GM15510 (cell line): Measurements from ENCODE around the gene CPA1.

Source experiments
- POLR2A ChIP-seq: IDR thresholded peaks from 3 replicates; pipeline ENCODE4 v1.6.1; 2011; ENCODE audit warnings: borderline replicate concordance; ENCODE audit not compliant: insufficient read length; ENCODE audit errors: extremely low read depth

CPA1 gene

DNA sequence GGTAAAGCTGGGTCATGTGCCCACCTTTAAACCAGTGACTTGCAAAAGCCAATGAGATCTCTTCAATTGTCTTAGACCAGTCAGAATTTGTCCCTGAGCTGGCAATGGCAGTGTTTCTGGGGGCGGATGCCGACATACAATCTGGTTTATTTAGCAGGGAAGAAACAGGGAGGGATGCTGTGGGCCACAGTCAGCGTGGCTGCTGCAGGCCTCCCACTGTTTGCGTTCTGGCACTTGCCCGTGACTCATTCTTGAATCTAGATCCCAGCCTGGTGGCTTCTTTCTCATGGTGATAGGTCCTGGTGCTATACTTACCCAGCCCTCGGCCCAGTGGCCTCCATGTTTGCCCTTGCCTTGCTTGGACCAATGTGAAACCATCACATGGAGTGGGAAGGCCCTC, 3.1 kb upstream of the CPA1 start:
- no peak for TF ChIP-seq POLR2A

DNA sequence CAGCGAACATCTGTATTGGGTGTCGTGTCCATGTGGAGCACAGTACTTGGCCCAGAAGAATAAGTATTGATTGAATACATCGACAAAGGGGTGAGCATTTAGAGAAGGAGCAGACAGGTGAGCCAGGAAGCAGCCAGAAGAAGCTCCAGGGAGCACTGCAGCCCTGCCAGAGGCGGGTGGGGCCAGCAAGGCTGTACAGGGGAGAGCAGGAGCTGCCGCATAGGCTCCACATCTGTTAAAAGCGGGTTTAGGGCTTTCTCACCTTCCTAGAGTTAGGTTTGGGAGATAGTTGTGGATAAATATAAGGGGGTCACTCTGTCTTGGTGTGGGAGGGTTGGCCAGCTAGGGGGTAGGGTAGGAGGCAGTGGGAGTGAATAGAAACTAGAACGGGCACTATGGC, 1.3 kb upstream of the CPA1 start:
- no peak for TF ChIP-seq POLR2A

GRCh38 chr7:130379532-130379920, 768 bp upstream of the CPA1 start:
- TF ChIP-seq POLR2A: no peak

GRCh38 chr7:130380861-130381455, 664 bp downstream of the CPA1 start:
- TF ChIP-seq POLR2A: no peak

- no peak for TF ChIP-seq POLR2A
These were observed 1.4 kb downstream of the CPA1 start for GRCh38 chr7:130381468-130382312.

DNA sequence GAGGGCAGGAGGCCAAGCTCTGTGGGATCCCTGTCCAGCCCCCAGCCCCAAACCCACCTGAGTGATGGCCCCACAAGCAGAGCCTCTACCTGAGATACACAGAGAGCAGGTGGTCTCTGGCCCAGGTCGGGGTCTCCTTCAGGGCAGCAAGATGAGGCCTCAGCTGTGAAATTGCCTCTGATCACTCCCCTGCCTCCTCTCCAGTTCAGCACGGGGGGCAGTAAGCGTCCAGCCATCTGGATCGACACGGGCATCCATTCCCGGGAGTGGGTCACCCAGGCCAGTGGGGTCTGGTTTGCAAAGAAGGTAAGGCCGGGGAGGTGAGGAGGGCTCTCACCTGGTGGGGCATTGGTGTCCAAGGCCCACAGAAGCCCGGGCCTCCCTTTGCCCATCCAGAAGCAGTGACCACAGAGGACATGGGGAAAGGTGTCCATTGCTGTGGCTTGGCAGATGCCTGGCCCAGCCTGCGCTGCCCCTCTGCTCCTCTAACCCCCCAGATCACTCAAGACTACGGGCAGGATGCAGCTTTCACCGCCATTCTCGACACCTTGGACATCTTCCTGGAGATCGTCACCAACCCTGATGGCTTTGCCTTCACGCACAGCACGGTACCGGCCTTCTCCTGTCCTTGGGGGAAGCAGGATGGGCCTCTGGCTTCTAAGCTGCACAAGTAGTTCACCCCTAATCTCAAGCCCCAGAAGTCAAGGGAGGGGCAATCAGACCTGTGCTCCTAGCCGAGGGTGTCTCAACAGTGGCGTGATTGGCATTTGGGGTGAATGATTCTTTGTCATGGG, 3.1 kb downstream of the CPA1 start:
- TF ChIP-seq POLR2A: no peak

DNA sequence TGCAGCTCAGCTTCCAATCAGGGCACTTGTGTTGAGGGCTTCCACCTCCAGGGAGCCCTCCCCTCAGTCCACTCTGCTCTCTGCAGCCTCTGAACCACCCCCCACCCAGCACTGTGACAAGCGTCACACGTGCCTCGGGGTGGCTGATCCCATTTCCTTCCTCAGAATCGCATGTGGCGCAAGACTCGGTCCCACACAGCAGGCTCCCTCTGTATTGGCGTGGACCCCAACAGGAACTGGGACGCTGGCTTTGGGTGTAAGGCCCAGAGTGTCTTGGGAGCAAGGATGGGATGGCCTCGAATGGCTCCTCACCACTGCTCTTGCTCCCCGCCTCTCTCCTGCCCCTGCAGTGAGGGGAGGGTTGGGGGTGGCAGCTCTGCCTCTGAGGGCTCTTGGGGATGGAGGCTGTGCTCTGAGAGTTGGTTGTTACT, 4.1 kb downstream of the CPA1 start:
- no peak for TF ChIP-seq POLR2A

GRCh38 chr7:130384841-130385599, 4.7 kb downstream of the CPA1 start:
- TF ChIP-seq POLR2A: no peak

DNA sequence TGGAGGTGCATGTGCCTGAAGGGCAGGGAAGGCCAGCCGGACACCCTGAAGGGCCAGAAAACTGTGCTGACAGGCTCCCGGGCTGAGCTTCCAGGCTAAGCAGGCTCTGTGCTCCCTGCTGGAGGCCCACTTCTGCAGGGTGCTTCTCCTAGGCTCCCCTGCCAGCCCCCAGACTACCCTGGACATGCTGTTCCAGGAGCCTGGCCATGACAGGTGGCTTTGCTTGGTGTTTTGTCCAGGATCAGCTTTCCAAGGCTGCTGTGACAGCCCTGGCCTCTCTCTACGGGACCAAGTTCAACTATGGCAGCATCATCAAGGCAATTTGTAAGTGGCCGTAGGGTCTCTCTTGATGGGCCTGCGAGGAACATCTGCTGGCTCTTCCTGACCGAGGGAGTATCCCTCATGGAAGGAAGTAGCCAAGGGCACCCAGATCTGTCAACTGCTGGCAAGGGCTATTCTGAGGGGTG, 5.3 kb downstream of the CPA1 start:
- no peak for TF ChIP-seq POLR2A

DNA sequence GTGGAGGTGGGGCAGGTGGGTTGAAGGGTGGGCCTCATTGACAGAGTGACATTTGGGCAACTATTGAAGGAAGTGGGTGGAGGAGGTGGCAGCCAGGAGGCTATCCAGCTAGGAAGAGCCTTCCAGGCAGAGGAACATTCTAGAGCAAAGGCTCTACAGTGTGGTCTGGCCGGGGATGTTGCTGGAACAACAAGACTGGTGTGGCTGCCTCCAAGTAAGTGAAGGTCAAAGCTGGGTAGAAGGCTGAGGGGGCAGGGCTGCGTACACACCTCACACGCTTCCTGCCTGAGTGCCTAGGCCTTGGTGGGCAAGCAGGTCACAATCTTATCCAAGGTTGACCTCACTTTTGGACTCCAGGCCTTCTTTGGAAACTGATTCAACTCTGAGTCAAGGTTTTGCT, 6.6 kb downstream of the CPA1 start:
- no peak for TF ChIP-seq POLR2A

DNA sequence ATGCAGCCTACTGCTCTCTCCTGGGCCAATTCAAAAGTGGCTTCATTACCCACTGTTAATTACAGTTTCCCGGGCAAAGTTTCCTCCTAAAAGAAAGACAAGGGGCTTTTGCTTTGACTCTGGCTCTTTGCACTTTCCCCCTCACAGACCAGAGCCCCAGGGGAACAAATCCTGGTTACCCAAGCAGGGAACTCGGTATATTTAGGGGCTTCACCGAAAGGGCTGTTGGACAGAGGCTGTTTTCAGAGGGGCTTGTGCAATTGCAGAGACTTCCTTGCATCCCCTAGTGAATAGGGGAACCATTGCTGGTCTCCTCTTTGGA, 7.0 kb downstream of the CPA1 start:
- TF ChIP-seq POLR2A: no peak

GRCh38 chr7:130387628-130388403, 7.5 kb downstream of the CPA1 start:
- no peak for TF ChIP-seq POLR2A

DNA sequence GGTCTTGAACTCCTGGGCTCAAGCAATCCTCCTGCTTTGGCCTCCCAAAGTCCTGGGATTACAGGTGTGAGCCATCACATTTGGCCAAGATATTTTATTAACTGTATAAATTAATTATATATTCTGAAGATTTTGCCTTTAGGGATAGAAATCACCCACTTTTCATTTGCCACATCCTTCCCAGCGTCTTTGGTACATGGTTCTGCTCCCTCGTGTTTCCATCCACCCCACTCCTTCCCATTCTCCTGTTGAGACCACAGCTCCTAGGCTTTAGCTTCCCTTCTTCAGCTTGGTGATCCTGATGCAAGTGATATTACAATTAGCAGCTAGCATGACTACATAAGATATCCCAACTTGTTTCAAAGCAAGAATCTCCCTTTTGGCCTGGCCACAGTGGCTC, 8.4 kb downstream of the CPA1 start:
- no peak for TF ChIP-seq POLR2A

GRCh38 chr7:130390486-130390885, 10.2 kb downstream of the CPA1 start:
- TF ChIP-seq POLR2A: no peak
